ENCODE results near the gene SNPH.

SNPH gene

GRCh38 chr20:1321654-1321939, 55.5 kb downstream of the SNPH start:
- in situ Hi-C loops (cut with MboI; ENCODE audit: low sequenced_read_pairs), result no loop called here

DNA sequence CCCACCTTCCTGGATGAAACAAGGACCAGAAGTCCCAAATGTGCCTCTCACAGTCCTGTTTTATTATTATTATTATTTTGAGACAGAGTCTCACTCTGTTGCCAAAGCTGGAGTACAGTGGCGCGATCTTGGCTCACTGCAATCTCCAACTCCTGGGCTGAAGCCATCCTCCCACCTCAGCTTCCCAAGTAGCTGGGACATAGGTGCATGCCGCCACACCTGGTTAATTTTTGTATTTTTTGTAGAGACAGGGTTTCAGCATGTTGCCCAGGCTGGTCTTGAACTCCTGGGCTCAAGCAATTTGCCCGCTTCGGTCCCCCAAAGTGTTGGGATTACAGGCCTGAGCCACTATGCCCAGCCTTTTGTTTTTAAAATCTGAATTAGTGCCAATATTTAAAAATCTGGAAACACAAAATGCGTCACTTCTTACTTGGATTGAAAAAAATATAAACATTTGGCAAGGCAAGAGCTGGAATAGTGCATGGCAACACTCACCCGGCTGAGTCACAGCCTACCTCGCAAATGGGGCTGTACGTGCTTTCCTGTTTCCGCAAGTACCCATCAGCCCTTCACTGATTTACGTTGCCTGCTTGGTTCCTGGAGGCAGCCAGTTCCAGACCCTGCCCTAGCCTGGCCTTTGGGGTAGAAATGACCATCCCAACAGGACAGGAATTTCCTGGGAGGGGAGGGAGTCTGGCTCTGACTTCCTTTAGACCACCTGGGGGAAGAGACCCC, 56.6 kb downstream of the SNPH start:
- in situ Hi-C loops (cut with MboI; ENCODE audit: low sequenced_read_pairs), result no loop called here

DNA sequence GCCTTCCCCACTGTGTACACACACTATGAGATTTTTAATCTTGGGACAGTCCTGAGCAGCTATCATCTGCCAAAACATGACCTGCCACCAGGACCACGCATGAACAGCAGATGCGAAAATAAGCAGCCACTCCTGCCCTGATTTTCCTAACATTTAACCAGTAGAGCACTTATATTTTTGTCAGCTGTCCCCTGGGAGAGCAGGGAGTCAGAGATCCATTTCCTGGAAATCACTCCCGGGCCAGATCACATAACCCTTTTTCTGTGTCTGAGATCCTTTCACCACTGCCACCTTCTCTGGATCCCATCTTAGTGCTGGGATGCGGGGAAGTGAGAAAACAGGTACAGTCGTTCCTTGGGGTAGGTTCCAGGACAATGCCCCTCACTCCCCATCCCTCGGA, 57.2 kb downstream of the SNPH start:
- in situ Hi-C loops (cut with MboI; ENCODE audit: low sequenced_read_pairs), result no loop called here

GRCh38 chr20:1323830-1324597, 57.9 kb downstream of the SNPH start:
- in situ Hi-C loops (cut with MboI; ENCODE audit: low sequenced_read_pairs), result no loop called here

DNA sequence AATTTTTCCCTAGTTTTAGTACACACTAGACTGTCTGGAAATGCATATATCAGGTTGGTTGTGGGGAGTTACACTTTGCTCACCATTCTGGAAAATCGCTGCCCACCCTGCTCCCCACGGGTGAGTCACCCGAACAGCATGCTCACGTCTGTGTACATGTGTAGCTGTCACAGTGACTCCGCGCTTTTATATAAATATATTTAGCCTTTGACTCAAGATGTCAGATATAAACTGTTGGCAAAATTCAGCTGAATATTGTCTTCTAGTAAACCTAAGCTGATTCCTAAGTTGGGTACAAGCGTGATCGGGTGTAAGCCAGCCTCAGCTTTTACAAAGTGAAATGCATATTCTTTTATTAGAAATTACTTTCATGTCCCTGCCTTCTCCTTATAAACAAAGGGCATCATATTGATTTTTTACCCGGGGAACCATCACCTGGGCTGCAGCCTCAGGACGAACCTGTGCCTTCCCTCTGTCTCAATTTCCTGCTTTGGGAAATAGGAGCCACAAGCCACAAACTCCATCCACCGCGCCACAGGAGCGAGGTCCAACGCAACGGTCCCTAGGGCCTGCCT, 58.6 kb downstream of the SNPH start:
- in situ Hi-C loops (cut with MboI; ENCODE audit: low sequenced_read_pairs), result no loop called here

DNA sequence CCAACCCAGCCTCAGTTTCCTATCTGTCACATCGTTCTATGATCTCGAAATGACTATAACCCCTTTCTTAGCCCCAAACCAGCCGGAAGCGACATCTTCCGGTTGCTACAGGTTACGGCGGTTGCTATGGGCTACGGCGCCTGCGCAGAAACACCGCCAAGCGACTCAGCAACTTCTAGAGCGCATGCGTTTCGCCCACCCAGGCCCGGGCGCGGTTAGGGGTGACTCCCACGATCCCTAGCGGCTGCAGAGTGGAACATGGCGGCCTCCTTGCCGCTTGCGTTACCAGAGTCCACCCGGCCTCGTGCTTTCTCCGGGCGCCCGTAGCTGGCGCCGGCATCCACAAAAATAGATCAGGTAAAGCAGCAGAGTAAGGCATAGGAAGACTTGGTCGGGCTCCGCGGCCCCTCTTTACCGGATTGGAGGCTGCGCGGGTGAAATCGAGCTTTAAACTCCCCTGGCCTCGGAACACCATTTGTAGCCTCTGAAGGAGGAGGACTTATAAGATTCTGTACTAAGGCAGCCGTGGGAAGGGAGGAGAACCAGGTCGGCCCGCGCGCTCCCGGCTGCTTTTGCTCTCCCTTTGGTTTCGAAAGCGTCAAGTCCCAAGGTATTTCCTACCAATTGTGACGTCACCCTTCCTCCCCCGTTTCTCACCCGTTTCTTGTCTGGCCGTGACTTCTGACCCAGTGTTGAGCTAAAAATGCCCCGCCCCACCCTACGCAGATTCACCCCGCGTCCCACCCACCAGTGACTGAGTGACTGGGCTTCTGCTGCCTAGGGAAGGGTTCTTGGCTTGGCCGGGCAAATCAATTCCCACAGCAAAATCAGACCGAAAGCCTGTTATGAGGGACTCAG, 59.3 kb downstream of the SNPH start:
- in situ Hi-C loops (cut with MboI; ENCODE audit: low sequenced_read_pairs), result no loop called here

DNA sequence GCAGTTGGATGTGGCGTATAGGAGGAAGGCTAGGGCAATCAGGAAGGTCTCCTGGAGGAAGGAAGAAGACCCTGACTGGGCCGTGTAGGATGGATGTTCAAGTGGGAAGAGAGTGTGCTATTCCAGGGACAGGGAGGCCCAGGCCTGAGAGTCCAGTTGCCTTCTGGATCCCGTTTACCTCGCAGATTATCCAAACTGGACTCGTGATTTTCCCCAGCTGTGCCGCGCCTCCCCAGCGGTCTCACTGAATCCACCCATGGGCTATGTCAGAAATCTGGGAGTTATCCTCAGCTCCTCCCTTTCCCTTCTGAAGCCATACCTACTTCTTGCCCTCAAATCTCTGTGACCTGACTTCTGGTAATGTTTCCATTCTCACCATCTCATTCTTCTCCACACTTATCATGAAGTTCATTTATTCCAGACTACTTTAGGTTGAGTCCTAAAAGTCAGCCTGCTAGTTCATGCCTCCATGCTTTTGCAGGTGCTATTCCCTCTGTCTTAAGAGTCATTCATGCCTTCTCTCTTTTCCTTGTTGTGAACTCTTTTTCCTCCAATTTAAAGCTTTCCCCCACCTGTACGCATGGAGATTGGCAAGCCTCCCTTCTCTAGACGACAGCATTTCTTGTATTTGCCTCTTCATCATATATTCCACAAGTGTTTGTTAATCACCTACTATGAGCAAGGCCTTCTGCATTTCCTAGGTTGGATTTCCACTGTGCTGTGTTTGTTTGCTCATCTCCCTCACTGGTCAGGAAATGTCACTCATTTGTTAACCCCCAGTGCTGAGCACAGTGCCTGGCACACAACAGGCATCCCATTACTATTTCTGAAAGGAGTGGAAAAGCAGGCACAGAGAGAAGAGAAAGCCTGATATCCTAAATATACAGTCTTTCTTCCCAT, 60.2 kb downstream of the SNPH start:
- in situ Hi-C loops (cut with MboI; ENCODE audit: low sequenced_read_pairs), result no loop called here

- in situ Hi-C loops (cut with MboI; ENCODE audit: low sequenced_read_pairs), result no loop called here
Measured at GRCh38 chr20:1327241-1327653, 61.2 kb downstream of the SNPH start.

DNA sequence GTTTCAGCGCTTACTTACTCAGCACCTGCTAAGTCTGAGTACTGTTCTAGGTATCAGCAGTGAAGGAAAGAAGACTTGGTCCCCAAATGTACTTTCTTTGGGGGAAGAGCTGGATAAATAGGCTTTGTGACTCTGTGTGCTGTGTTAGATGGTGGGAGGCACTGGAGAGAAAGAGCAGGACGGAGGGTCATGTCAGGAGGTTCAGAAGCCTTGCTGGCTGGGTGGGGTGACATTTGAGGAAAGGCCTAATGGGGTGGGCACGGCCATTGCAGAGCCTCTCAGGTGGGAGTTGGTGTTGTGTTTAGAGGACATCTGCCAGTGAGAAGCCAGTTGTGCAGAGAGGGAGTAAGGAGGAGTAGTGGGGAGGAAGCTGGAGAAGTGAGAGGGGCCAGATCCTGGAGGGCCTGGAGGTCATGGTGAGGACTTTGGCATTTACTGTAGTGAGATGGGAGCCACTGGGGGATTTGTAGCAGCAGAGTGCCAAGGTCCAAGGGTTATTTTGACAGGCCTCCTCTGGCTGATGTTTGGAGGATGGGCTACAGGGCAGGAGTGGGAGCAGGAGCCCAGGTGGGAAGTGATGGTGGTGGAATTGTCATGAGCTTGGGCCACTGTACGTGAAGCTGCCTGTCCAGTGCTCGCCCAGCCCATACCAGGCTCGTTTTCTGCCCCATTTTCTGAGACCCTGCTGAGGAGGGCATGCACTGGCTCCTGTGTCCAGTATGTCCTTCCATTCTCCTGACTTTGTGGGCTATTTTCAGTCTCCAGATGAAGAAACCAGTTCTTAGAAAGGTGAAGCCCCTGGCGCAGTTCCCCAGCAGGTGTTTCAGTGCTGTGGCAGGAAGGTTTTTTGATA, 62.0 kb downstream of the SNPH start:
- in situ Hi-C loops (cut with MboI; ENCODE audit: low sequenced_read_pairs), result no loop called here

DNA sequence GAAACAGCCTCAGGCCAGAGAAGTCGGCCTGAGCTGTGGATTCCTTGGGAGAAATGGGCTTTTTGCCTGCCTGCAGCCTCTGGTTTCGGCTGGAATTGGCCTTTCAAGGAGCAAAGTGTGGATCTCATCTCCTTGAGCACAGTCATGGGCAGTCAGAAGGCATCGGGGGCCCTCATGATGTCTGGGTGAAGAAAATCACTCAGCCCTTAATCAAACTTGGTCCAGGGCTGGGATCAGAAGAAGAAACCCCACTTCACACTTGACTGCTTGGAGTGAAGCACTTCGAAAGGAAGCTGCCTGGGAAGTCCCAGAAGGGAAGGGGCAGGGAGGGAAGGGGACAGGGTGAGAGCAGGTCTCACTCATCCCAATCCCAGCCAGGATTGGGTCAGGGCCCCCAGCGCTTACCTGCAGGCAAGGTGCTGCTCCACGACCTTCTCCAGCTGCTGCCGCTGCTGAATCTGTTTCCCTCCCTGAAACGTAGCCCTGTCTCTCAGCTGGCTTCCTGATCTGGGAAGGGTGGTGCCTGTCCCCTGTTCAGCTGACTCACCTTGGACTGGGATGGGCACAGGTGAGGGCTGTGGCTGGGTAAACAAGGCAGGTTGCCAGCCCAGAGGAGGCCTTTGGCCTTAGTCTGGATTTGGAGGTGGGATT, 62.7 kb downstream of the SNPH start, which contains the start of gene SDCBP2:
TSS of gene SDCBP2 (minus strand) at position 460 of the 651 bp plus-strand sequence. CDS start 8,723 bp downstream, outside the sequence.
- in situ Hi-C loops (cut with MboI; ENCODE audit: low sequenced_read_pairs), result no loop called here

GRCh38 chr20:1330075-1330830, 64.2 kb downstream of the SNPH start:
- in situ Hi-C loops (cut with MboI; ENCODE audit: low sequenced_read_pairs), result no loop called here

GRCh38 chr20:1331101-1331500, 65.0 kb downstream of the SNPH start:
- in situ Hi-C loops (cut with MboI; ENCODE audit: low sequenced_read_pairs), result no loop called here

- in situ Hi-C loops (cut with MboI; ENCODE audit: low sequenced_read_pairs), result no loop called here
Measured at GRCh38 chr20:1331801-1332453, 65.8 kb downstream of the SNPH start.

DNA sequence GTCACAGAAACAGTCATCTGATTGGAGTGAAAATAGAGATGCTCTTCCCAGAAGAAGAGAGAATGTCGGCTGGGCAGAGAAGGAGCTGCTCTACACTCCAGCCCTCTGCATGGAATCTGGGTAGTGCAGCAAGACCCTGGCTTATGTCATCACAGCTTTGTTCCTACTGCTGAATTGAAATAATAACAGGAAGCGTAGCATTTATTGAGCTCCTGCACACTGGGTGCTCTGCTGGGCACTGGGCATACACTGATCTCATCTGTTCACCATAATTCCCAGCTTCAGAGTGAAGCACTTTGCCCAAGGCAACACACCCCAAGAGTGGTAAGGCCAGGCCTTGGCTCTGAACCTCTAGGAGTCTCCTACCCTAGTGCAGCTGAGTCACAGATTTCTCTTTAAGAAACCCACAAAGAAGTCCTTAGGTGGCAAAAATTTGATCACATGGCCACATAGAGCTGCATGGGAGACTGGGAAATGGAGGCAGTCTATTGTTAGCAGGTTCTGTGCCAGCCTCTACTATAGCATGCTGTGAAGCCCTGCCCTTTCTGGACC, 66.7 kb downstream of the SNPH start:
- in situ Hi-C loops (cut with MboI; ENCODE audit: low sequenced_read_pairs), result no loop called here

- in situ Hi-C loops (cut with MboI; ENCODE audit: low sequenced_read_pairs), result no loop called here
Measured at GRCh38 chr20:1333462-1334369, 67.6 kb downstream of the SNPH start.

DNA sequence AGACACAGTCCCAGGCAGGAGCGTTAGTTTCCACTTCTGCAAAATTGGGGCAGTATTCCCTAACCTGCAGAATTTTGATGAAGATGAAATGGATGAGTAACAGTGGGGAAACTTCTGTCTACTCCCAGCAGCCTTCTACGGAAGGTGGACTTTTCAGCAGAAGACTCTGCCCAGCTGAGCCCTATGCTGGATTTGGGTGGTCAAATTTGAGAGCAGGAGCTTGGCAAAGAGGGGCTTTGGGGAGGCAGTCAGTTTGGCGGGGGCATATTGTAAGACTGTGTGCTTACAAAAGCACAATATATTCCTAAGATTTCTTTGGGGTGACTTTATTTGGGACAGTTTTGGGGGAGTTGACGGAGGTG, 68.3 kb downstream of the SNPH start:
- in situ Hi-C loops (cut with MboI; ENCODE audit: low sequenced_read_pairs), result no loop called here
